Liver (tissue), 3 donors: ENCODE results near the gene PPP3CA.

Experiments used
- EGR1 ChIP-seq, 2 donors: IDR thresholded peaks; 2 replicates each; pipeline ENCODE4 v1.6.1; 2016 to 2018; ENCODE audit warnings: antibody characterized with exemption in 2 of 2, low read depth in 2 of 2
- FOXA1 ChIP-seq: IDR thresholded peaks from 2 replicates; pipeline ENCODE4 v1.6.1; 2016; ENCODE audit warnings: antibody characterized with exemption
- GABPA ChIP-seq, 2 donors: IDR thresholded peaks in 1 of 2; conservative IDR thresholded peaks in 1 of 2; 2 replicates each; pipeline ENCODE4 v1.6.1; 2016; ENCODE audit warnings: antibody characterized with exemption in 2 of 2, mild to moderate bottlenecking in 1 of 2, moderate library complexity in 1 of 2
- JUND ChIP-seq, 2 donors: IDR thresholded peaks; 2 replicates each; pipeline ENCODE4 v1.6.1; 2016; ENCODE audit warnings: antibody characterized with exemption in 2 of 2
- MAX ChIP-seq: IDR thresholded peaks from 2 replicates; pipeline ENCODE4 v1.6.1; 2016; ENCODE audit warnings: antibody characterized with exemption
- RAD21 ChIP-seq, 2 donors: IDR thresholded peaks; 2 replicates each; pipeline ENCODE4 v1.6.1; 2016; ENCODE audit warnings: antibody characterized with exemption in 2 of 2, mild to moderate bottlenecking in 2 of 2
- REST ChIP-seq: IDR thresholded peaks from 2 replicates; pipeline ENCODE4 v1.6.1; 2016; ENCODE audit warnings: antibody characterized with exemption, mild to moderate bottlenecking
- SP1 ChIP-seq: IDR thresholded peaks from 2 replicates; pipeline ENCODE4 v1.6.1; 2018; ENCODE audit warnings: antibody characterized with exemption, mild to moderate bottlenecking
- TAF1 ChIP-seq: conservative IDR thresholded peaks from 2 replicates; pipeline ENCODE4 v1.6.1; 2016; ENCODE audit warnings: antibody characterized with exemption, mild to moderate bottlenecking
- YY1 ChIP-seq: IDR thresholded peaks from 2 replicates; pipeline ENCODE4 v1.6.1; 2016; ENCODE audit warnings: antibody characterized with exemption, mild to moderate bottlenecking
- TF ChIP-seq, protein P1 (sequence below): fragments of 150-350 bp; IDR thresholded peaks from 2 replicates; pipeline ENCODE4 v1.5.1; 2017; ENCODE audit warnings: improper control_type of control experiment, low read depth, low read length; ENCODE audit not compliant: missing input control
- donor health status: healthy.
- donor health status: healthy.

DNA sequence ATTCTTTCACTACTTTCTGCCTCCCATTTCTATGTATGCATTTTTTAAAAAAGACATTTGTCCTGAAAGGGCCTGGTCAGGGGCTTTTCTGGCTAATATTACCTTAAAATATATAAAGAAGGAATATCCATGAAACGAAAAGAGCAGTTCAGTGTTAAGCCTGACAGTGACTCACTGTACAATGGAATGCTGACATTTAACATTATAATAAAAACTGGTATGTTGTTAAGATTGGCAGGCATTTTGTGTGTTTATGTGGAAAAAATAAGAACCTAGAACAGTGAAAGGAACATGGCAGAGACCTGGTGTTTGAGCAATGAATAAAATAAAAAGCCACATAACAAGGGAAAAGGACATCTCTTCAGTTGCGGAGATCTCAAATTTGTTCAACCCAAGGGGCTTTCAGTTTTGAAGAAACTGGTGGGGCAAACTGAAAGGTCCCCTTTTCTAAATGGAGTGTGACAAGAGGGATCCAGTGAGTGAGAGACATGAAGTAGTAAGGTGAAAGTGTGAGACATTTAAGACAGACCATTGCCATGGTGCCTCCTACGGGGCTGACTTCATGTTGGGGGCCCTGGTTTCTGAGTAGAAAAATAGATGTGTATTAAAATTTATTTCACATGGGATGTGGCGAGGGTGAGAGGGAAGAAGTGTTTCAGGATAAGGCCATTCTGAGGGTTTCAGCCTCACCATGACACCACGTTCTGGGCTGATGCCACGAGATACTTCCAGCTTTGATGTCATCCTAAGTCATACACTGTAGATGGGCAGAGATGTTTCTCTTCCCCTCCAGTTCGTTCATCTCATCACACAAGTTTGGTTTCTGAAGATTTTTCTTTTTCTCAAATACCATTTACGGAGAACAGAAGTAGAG lies 324.9 kb downstream of the PPP3CA start:
- TF ChIP-seq JUND (IDR thresholded peaks at IDR 0.05) (no peak), REST (no peak), SP1 (no peak), TAF1 (no peak), EGR1 (IDR thresholded peaks at IDR 0.05; ENCODE audit: low read depth in 2 of 2) (no peak), MAX (no peak), RAD21 (IDR thresholded peaks at IDR 0.05) (no peak), FOXA1 (no peak), YY1 (no peak), GABPA (IDR thresholded peaks at IDR 0.05 in 1 of 2, conservative IDR thresholded peaks at IDR 0.05 in 1 of 2) (no peak)
- TF ChIP-seq, protein P1, sequence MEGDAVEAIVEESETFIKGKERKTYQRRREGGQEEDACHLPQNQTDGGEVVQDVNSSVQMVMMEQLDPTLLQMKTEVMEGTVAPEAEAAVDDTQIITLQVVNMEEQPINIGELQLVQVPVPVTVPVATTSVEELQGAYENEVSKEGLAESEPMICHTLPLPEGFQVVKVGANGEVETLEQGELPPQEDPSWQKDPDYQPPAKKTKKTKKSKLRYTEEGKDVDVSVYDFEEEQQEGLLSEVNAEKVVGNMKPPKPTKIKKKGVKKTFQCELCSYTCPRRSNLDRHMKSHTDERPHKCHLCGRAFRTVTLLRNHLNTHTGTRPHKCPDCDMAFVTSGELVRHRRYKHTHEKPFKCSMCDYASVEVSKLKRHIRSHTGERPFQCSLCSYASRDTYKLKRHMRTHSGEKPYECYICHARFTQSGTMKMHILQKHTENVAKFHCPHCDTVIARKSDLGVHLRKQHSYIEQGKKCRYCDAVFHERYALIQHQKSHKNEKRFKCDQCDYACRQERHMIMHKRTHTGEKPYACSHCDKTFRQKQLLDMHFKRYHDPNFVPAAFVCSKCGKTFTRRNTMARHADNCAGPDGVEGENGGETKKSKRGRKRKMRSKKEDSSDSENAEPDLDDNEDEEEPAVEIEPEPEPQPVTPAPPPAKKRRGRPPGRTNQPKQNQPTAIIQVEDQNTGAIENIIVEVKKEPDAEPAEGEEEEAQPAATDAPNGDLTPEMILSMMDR: no peak
